OCI-LY1 (cell line): ENCODE measurements around the gene CCNB1.

Experiments used
- EZH2 ChIP-seq: fragments of 200-600 bp; sonication (generic), shearing (Covaris generic); IDR thresholded peaks from 2 replicates; pipeline ENCODE4 v1.8.0; 2017; ENCODE audit warnings: borderline replicate concordance, mixed run types, mild to moderate bottlenecking, antibody characterized with exemption, low read length, moderate library complexity, mixed read lengths
- TF ChIP-seq, protein P1 (sequence below): fragments of 200-600 bp; sonication (generic), shearing (Covaris generic); IDR thresholded peaks from 2 replicates; pipeline ENCODE4 v1.5.1; 2017; ENCODE audit warnings: mild to moderate bottlenecking, antibody characterized with exemption, low read length, moderate library complexity, mixed read lengths

DNA sequence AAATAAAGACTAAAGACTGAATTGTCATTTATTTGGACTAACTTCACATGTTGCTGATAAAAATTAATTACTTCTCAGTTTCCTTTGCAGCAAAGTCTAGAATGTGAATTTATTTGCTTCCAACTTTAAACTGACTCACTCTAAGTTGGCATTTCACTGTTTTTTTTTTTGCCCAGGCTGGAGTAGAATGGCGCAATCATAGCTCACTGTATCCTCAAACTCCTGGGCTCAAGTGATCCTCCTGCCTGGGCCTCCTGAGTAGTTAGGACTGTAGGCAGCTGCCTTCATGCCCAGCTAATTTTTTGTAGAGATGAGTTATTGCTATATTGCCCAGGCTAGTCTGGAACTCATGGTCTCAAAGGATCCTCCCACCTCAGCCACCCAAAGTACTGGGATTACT is 3.5 kb downstream of the CCNB1 start:
- TF ChIP-seq, protein P1, sequence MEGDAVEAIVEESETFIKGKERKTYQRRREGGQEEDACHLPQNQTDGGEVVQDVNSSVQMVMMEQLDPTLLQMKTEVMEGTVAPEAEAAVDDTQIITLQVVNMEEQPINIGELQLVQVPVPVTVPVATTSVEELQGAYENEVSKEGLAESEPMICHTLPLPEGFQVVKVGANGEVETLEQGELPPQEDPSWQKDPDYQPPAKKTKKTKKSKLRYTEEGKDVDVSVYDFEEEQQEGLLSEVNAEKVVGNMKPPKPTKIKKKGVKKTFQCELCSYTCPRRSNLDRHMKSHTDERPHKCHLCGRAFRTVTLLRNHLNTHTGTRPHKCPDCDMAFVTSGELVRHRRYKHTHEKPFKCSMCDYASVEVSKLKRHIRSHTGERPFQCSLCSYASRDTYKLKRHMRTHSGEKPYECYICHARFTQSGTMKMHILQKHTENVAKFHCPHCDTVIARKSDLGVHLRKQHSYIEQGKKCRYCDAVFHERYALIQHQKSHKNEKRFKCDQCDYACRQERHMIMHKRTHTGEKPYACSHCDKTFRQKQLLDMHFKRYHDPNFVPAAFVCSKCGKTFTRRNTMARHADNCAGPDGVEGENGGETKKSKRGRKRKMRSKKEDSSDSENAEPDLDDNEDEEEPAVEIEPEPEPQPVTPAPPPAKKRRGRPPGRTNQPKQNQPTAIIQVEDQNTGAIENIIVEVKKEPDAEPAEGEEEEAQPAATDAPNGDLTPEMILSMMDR = no peak
- no peak for TF ChIP-seq EZH2
